ENCODE data around the gene ABTB2. TPM values are rescaled to one million over a fixed set of nuclear protein-coding genes. Genes with fewer than 3 reads are reported as not detected.

Gene ABTB2
- total and polyA plus RNA-seq, 2 experiments from 2014 or later, result 2.6 to 12.1 TPM

GRCh38 chr11:34288492-34288891 lies 69.3 kb downstream of the ABTB2 start:
- Histone ChIP-seq H3K27me3 (ENCODE audit: insufficient read depth) (no peaks in the 10 kb centered on the region), H3K4me3 (no peak overlapping the region), H3K79me2 (replicated peaks; ENCODE audit: insufficient read depth) (0 out of 2 replicates have a peak, but pooled peaks cover 3% of the 10 kb centered on the region), H3K36me3 (ENCODE audit: insufficient read depth) (no peaks in the 10 kb centered on the region), H3K4me2 (no peak overlapping the region), H3F3A (replicated peaks; ENCODE audit: low read depth) (no peaks in the 10 kb centered on the region), H4K20me1 (replicated peaks; ENCODE audit: insufficient read depth) (no peaks in the 10 kb centered on the region), H3K27ac (ENCODE audit: low read depth) (no peak overlapping the region), H3K9me2 (ENCODE audit: insufficient read depth) (no peaks in the 10 kb centered on the region), H3K4me1 (ENCODE audit: insufficient read depth) (no peaks in the 10 kb centered on the region), H2AFZ (no peak overlapping the region)
- no peak overlapping the region for H3K4me3 Mint-ChIP-seq
- no peaks in the 10 kb centered on the region; the same call in 2 of the 3 replicates for H3K4me1 Mint-ChIP-seq
- no peaks in the 10 kb centered on the region for H3K9me3 Mint-ChIP-seq
- no peak overlapping the region for H3K27ac Mint-ChIP-seq
- H3K36me3 Mint-ChIP-seq (ENCODE audit: low read depth), result no peaks in the 10 kb centered on the region
- ATAC-seq (no peak; the same call in 2 of the 3 replicates), DNase-seq (ENCODE audit: low spot score) (no peak)
- TF ChIP-seq ZNF462 (CRISPR knock-in tag; IDR thresholded peaks at IDR 0.05) (no peak), JUNB (IDR thresholded peaks at IDR 0.05; ENCODE audit: unreplicated experiment) (no peak), POLR2AphosphoS5 (IDR thresholded peaks at IDR 0.05; ENCODE audit: low read depth) (no peak), CTCF (conservative IDR thresholded peaks at IDR 0.05; ENCODE audit: low read depth in 2 of 2) (no peak), NANOG (IDR thresholded peaks at IDR 0.05; ENCODE audit: borderline replicate concordance) (no peak), REST (IDR thresholded peaks at IDR 0.05; ENCODE audit: unreplicated experiment) (no peak), ZNF114 (CRISPR knock-in tag; IDR thresholded peaks at IDR 0.05) (no peak), STAT1 (IDR thresholded peaks at IDR 0.05; ENCODE audit: unreplicated experiment) (no peak), EZH2 (IDR thresholded peaks at IDR 0.05; ENCODE audit: low read depth, unreplicated experiment) (no peak), EZH2phosphoT487 (IDR thresholded peaks at IDR 0.05; ENCODE audit: unreplicated experiment) (no peak), ZNF331 (CRISPR knock-in tag; IDR thresholded peaks at IDR 0.05; ENCODE audit: low read depth) (no peak), CREB1 (CRISPR knock-in tag; IDR thresholded peaks at IDR 0.05; ENCODE audit: low read depth) (no peak)
- TF ChIP-seq, protein P1, sequence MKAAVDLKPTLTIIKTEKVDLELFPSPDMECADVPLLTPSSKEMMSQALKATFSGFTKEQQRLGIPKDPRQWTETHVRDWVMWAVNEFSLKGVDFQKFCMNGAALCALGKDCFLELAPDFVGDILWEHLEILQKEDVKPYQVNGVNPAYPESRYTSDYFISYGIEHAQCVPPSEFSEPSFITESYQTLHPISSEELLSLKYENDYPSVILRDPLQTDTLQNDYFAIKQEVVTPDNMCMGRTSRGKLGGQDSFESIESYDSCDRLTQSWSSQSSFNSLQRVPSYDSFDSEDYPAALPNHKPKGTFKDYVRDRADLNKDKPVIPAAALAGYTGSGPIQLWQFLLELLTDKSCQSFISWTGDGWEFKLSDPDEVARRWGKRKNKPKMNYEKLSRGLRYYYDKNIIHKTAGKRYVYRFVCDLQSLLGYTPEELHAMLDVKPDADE (IDR thresholded peaks at IDR 0.05), result no peak
- peaks cover 6% of the 10 kb centered on the region for H3K27me3 Mint-ChIP-seq (ENCODE audit: insufficient read depth, low read depth, poor library complexity)

All from GM23338 (cell line).